ENCODE data around the gene RIMS4. TPM values are rescaled to one million over a fixed set of nuclear protein-coding genes. Genes with fewer than 3 reads are reported as not detected.

RIMS4 gene
- total RNA-seq, 1 experiment from 2014 or later, result 0.02 TPM

- DNase-seq (ENCODE audit: low read depth), result no peak
Measured at GRCh38 chr20:44701858-44702256, 108.5 kb downstream of the RIMS4 start.

Other genes starting within 250 kb of the RIMS4 start
- gene PKIG, start 228.0 kb downstream of the RIMS4 start, total RNA-seq (2014; rRNA removed; shearing (Covaris generic)), result 57.9 and 83.1 TPM in 2 replicates
- gene ADA, start 158.8 kb downstream of the RIMS4 start, total RNA-seq (2014; rRNA removed; shearing (Covaris generic)), result 9.1 and 9.6 TPM in 2 replicates
- 0.44 TPM in 1 of 2 replicates, not detected in the other for gene CCN5, start 95.2 kb downstream of the RIMS4 start, total RNA-seq (2014; rRNA removed; shearing (Covaris generic))
- gene KCNK15, start 64.7 kb downstream of the RIMS4 start, total RNA-seq (2014; rRNA removed; shearing (Covaris generic)), result not detected in 2 replicates
- 135 and 185 TPM in 2 replicates for gene YWHAB, start 75.2 kb upstream of the RIMS4 start, total RNA-seq (2014; rRNA removed; shearing (Covaris generic))
- gene PABPC1L, start 99.5 kb upstream of the RIMS4 start, total RNA-seq (2014; rRNA removed; shearing (Covaris generic)), result 1.8 and 6.1 TPM in 2 replicates
- 113 and 118 TPM in 2 replicates for gene TOMM34, start 149.9 kb upstream of the RIMS4 start, total RNA-seq (2014; rRNA removed; shearing (Covaris generic))
- 39.0 and 56.0 TPM in 2 replicates for gene STK4, start 156.0 kb upstream of the RIMS4 start, total RNA-seq (2014; rRNA removed; shearing (Covaris generic))